22Rv1 (cell line): Measurements from ENCODE around the gene VSIR.

Experiments
- H3K27ac ChIP-seq: fragments of 450-650 bp; 2 replicates; pipeline ENCODE4 v1.5.1; 2017
- CTCF ChIP-seq: fragments of 450-650 bp; IDR thresholded peaks from 2 replicates; pipeline ENCODE4 v1.5.1; 2017; ENCODE audit warnings: mild to moderate bottlenecking
- ZFX ChIP-seq: fragments of 450-650 bp; IDR thresholded peaks from 2 replicates; pipeline ENCODE4 v1.6.1; 2017; ENCODE audit warnings: antibody characterized with exemption, borderline replicate concordance

VSIR gene

GRCh38 chr10:71753960-71754505 lies 19.3 kb downstream of the VSIR start:
- no peak for TF ChIP-seq CTCF
- no peak for TF ChIP-seq ZFX
- H3K27ac ChIP-seq: no peak overlapping the region

GRCh38 chr10:71753091-71753959 lies 20.0 kb downstream of the VSIR start:
- no peak for TF ChIP-seq ZFX
- no peak overlapping the region for H3K27ac ChIP-seq

GRCh38 chr10:71752391-71753090 lies 20.8 kb downstream of the VSIR start:
- TF ChIP-seq CTCF: no peak
- no peak for TF ChIP-seq ZFX
- H3K27ac ChIP-seq: no peak overlapping the region

- no peak for TF ChIP-seq CTCF
- TF ChIP-seq ZFX: no peak
- H3K27ac ChIP-seq: no peak overlapping the region
Measured at GRCh38 chr10:71751515-71752224, 21.6 kb downstream of the VSIR start.

- TF ChIP-seq CTCF (no peak), ZFX (no peak)
- no peak overlapping the region for H3K27ac ChIP-seq
Measured at GRCh38 chr10:71750986-71751385, 22.3 kb downstream of the VSIR start.

GRCh38 chr10:71750124-71750841 lies 23.0 kb downstream of the VSIR start:
- TF ChIP-seq CTCF (no peak), ZFX (no peak)
- no peak overlapping the region for H3K27ac ChIP-seq

- no peak overlapping the region for H3K27ac ChIP-seq
- TF ChIP-seq ZFX (no peak), CTCF (no peak)
Measured at GRCh38 chr10:71749396-71749795, 23.9 kb downstream of the VSIR start.
